Stomach (tissue), 9 donors: ENCODE measurements around the gene HBG2. TPM values are rescaled to one million over a fixed set of nuclear protein-coding genes. Genes with fewer than 3 reads are reported as not detected.
"Not testable (repeated sequence)": the region's sequence is repeated elsewhere in the genome, so short reads cannot be mapped to it uniquely, and the experiment has no call there.

Experiments used
- DNase-seq, 2 donors: peaks; one replicate each; pipeline versions ENCODE4 v3.0.0 to v3.0.0-alpha.2; 2013 to 2019
- H3K27ac ChIP-seq, 5 donors: fragments of 200-600 bp in 4 of 5; sonication (generic) in 4 of 5; one replicate each; pipeline ENCODE4 v1.5.1; 2013 to 2019; ENCODE audit warnings: mild to moderate bottlenecking in 1 of 5, moderate library complexity in 1 of 5
- H3K27me3 ChIP-seq, 3 donors: fragments of 200-600 bp; sonication (generic); one replicate each; pipeline ENCODE4 v1.5.1; 2017 to 2019; ENCODE audit warnings: mixed run types in 1 of 3
- H3K36me3 ChIP-seq, 4 donors: fragments of 200-600 bp; sonication (generic); 1 replicate in 3 of 4; 2 replicates in 1 of 4; pipeline ENCODE4 v1.5.1; 2016 to 2019
- H3K4me1 ChIP-seq, 4 donors: fragments of 200-600 bp; sonication (generic); one replicate each; pipeline ENCODE4 v1.5.1; 2016 to 2019
- H3K4me3 ChIP-seq, 4 donors: fragments of 200-600 bp; sonication (generic) in 3 of 4; one replicate each; pipeline ENCODE4 v1.5.1; 2016 to 2019; ENCODE audit warnings: mild to moderate bottlenecking in 1 of 4
- H3K9me3 ChIP-seq, 4 donors: fragments of 200-600 bp; sonication (generic); one replicate each; pipeline ENCODE4 v1.5.1; 2016 to 2019
- CTCF ChIP-seq, 7 experiments: fragments of 450-650 bp in 4 of 7; fragments of 200-600 bp in 3 of 7; sonication (generic) in 3 of 7; IDR thresholded peaks; one replicate each; pipeline ENCODE4 v1.5.1; 2016 to 2019; ENCODE audit warnings: antibody characterized with exemption in 7 of 7, control low read depth in 2 of 7, mild to moderate bottlenecking in 1 of 7
- EP300 ChIP-seq: sonication (generic); formaldehyde crosslinking; IDR thresholded peaks from one replicate; pipeline ENCODE4 v1.6.1; 2017; ENCODE audit warnings: antibody characterized with exemption
- POLR2A ChIP-seq, 4 donors: fragments of 450-650 bp; IDR thresholded peaks; one replicate each; pipeline ENCODE4 v1.6.1; 2016; ENCODE audit warnings: antibody characterized with exemption in 4 of 4, control low read depth in 2 of 4, mild to moderate bottlenecking in 1 of 4, moderate library complexity in 1 of 4
- POLR2AphosphoS5 ChIP-seq, 3 donors: sonication (generic); formaldehyde crosslinking; IDR thresholded peaks; one replicate each; pipeline ENCODE4 v1.6.1; 2016; ENCODE audit warnings: antibody characterized with exemption in 3 of 3
- WGBS, 5 donors: extraction: QIAGEN DNeasy Blood & Tissue Kit in 3 of 5; methylation state at CpG; one replicate each; pipeline versions ENCODE4 v1.1.5 to v1.1.7; 2013 to 2018; 5-methylcytosine and 5-hydroxymethylcytosine counted together
- intact Hi-C: fragments of 100-400 bp; cut with DNase I; formaldehyde crosslinking; loops from one replicate; pipeline ENCODE4 v1.15.1; 2023; ENCODE audit warnings: low total_unique reads
- polyA plus RNA-seq, 3 donors: library from polyadenylated mRNA; stranded (reverse); fragments of 200-250 nt; gene quantifications; one replicate each; pipeline ENCODE4 v1.2.3, GENCODE V29; 2013
- total RNA-seq, 5 donors: library from RNA; depleted of rRNA; stranded (reverse); fragments of >200 nt; gene quantifications; one replicate each; pipeline versions ENCODE4 v1.1.0 to v1.2.3, GENCODE V29; 2014 to 2016
- donor health status: healthy with polysubstance abuse.
- donor health status: Bipolar disorder and iron deficiency.
- donor health status: healthy.

Gene HBG2
- total and polyA plus RNA-seq, 8 donors = 0.75 to 1,854 TPM; not detected in 6

- H3K4me1 ChIP-seq = no peaks in the 10 kb centered on the region
- no peak for TF ChIP-seq POLR2A (IDR thresholded peaks at IDR 0.05)
- TF ChIP-seq POLR2AphosphoS5 (IDR thresholded peaks at IDR 0.05) = no peak
- no peak for TF ChIP-seq CTCF (IDR thresholded peaks at IDR 0.05)
- H3K27ac ChIP-seq = no peak overlapping the region
- no peak overlapping the region for H3K4me3 ChIP-seq
- WGBS, 5 donors = 21 to 28% (median 23%) methylated on average over 2 of the region's 2 CpGs
- DNase-seq = no peak
- H3K9me3 ChIP-seq = peaks cover 0 to 19% (median 5%) of the 10 kb centered on the region in 4 donors
- no peaks in the 10 kb centered on the region for H3K27me3 ChIP-seq
- no peaks in the 10 kb centered on the region for H3K36me3 ChIP-seq
- intact Hi-C loops = no loop called here
Observed at GRCh38 chr11:5257296-5257695, 2.7 kb upstream of the HBG2 start.

- intact Hi-C loops, H3K27me3 ChIP-seq, DNase-seq, H3K9me3 ChIP-seq, H3K4me3 ChIP-seq, H3K36me3 ChIP-seq, H3K4me1 ChIP-seq, H3K27ac ChIP-seq: not testable (repeated sequence)
- 60 to 79% (median 73%) methylated on average over 2 of the region's 2 CpGs for WGBS, 5 donors
Observed at GRCh38 chr11:5254023-5254422, 558 bp downstream of the HBG2 start.

- H3K36me3 ChIP-seq, H3K27me3 ChIP-seq, H3K4me1 ChIP-seq, intact Hi-C loops, DNase-seq, H3K9me3 ChIP-seq, H3K4me3 ChIP-seq, H3K27ac ChIP-seq: not testable (repeated sequence)
- 56 to 80% (median 76%) methylated on average over 5 of the region's 5 CpGs for WGBS, 5 donors
Observed at GRCh38 chr11:5253440-5253839, 1.1 kb downstream of the HBG2 start.

GRCh38 chr11:5252919-5253265 lies 1.7 kb downstream of the HBG2 start:
- intact Hi-C loops = no loop called here
- no peak for DNase-seq
- TF ChIP-seq EP300 = no peak
- no peak for TF ChIP-seq POLR2AphosphoS5 (IDR thresholded peaks at IDR 0.05)
- no peak for TF ChIP-seq CTCF (IDR thresholded peaks at IDR 0.05)
- TF ChIP-seq POLR2A (IDR thresholded peaks at IDR 0.05) = no peak
- no peaks in the 10 kb centered on the region for H3K36me3 ChIP-seq
- no peak overlapping the region for H3K27ac ChIP-seq
- no peak overlapping the region for H3K4me3 ChIP-seq
- H3K4me1 ChIP-seq = no peaks in the 10 kb centered on the region
- WGBS, 5 donors = 45 to 65% (median 55%) methylated on average over 1 of the region's 1 CpG
- H3K27me3 ChIP-seq = no peaks in the 10 kb centered on the region
- H3K9me3 ChIP-seq = no peaks in the 10 kb centered on the region

GRCh38 chr11:5252192-5252918 lies 2.2 kb downstream of the HBG2 start:
- intact Hi-C loops = no loop called here
- Histone ChIP-seq H3K9me3 (no peaks in the 10 kb centered on the region), H3K27me3 (no peaks in the 10 kb centered on the region), H3K36me3 (no peaks in the 10 kb centered on the region), H3K4me1 (no peaks in the 10 kb centered on the region), H3K27ac (no peak overlapping the region), H3K4me3 (no peak overlapping the region)
- 71 to 81% (median 75%) methylated on average over 9 of the region's 9 CpGs for WGBS, 5 donors
- TF ChIP-seq POLR2A (IDR thresholded peaks at IDR 0.05) (no peak), POLR2AphosphoS5 (IDR thresholded peaks at IDR 0.05) (no peak), CTCF (IDR thresholded peaks at IDR 0.05) (no peak), EP300 (no peak)
- DNase-seq = no peak
